ENCODE results near the gene PARL. TPM values are rescaled to one million over a fixed set of nuclear protein-coding genes. Genes with fewer than 3 reads are reported as not detected.

PARL gene
- total RNA-seq, 4 donors from 2014 or later, result 47.6 to 66.6 (median 55.7) TPM

- no peak for TF ChIP-seq POLR2A (IDR thresholded peaks at IDR 0.05)
- TF ChIP-seq CTCF (IDR thresholded peaks at IDR 0.05), result no peak
- TF ChIP-seq EP300 (IDR thresholded peaks at IDR 0.05), result no peak
- Histone ChIP-seq H3K4me3 (no peak overlapping the region), H3K4me1 (no peaks in the 10 kb centered on the region), H3K36me3 (peaks cover 0 to 38% (median 0%) of the 10 kb centered on the region in 3 donors), H3K27ac (no peak overlapping the region), H3K9me3 (no peaks in the 10 kb centered on the region), H3K27me3 (no peaks in the 10 kb centered on the region)
- 83 to 86% methylated on average over 2 of the region's 2 CpGs for WGBS, 2 donors
- DNase-seq (ENCODE audit: low spot score in 2 of 2), result no peak
Observed at GRCh38 chr3:183918178-183918577, 33.5 kb upstream of the PARL start.

- WGBS, 2 donors, result 83 to 88% methylated on average over 1 to 4 of the region's 4 CpGs
Observed at GRCh38 chr3:183917776-183918175, 33.1 kb upstream of the PARL start.

GRCh38 chr3:183914856-183915255, 30.2 kb upstream of the PARL start:
- no peaks in the 10 kb centered on the region for H3K4me1 ChIP-seq
- H3K9me3 ChIP-seq, result no peaks in the 10 kb centered on the region
- TF ChIP-seq EP300 (IDR thresholded peaks at IDR 0.05) (no peak), POLR2A (IDR thresholded peaks at IDR 0.05) (no peak), CTCF (IDR thresholded peaks at IDR 0.05) (no peak)
- H3K36me3 ChIP-seq, result peaks cover 0 to 4% (median 0%) of the 10 kb centered on the region in 3 donors
- DNase-seq (ENCODE audit: low spot score in 2 of 2), result no peak
- no peak overlapping the region for H3K27ac ChIP-seq
- 86 to 91% methylated on average over 5 of the region's 5 CpGs for WGBS, 2 donors
- no peak overlapping the region for H3K4me3 ChIP-seq
- H3K27me3 ChIP-seq, result no peaks in the 10 kb centered on the region

More at GRCh38 chr3:183917776-183918175, 33.1 kb upstream of the PARL start:
- Histone ChIP-seq H3K36me3 (peaks cover 0 to 34% (median 0%) of the 10 kb centered on the region in 3 donors), H3K9me3 (no peaks in the 10 kb centered on the region), H3K4me1 (no peaks in the 10 kb centered on the region), H3K4me3 (no peak overlapping the region), H3K27me3 (no peaks in the 10 kb centered on the region), H3K27ac (no peak overlapping the region)
- TF ChIP-seq CTCF (IDR thresholded peaks at IDR 0.05) (no peak), POLR2A (IDR thresholded peaks at IDR 0.05) (no peak), EP300 (IDR thresholded peaks at IDR 0.05) (no peak)
- no peak for DNase-seq (ENCODE audit: low spot score in 2 of 2)

DNA sequence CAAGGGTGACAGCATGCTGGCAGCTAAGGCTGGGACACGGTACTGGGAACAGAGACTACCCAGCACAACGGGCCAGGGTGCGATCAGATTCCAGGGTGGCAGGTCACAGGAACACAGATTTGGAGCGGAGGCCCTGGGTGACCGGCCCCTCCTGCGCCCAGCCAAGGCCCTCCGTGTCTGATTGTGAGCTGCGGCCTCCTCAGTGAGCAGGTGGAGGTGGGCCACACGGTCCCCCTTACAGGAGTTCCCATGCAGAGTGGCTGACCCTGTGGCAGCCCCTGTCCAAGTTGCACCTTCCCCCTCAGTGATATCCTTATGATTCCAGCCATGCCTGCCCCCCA, 28.9 kb upstream of the PARL start:
- Histone ChIP-seq H3K4me3 (no peak overlapping the region), H3K9me3 (no peaks in the 10 kb centered on the region), H3K4me1 (no peaks in the 10 kb centered on the region), H3K36me3 (no peaks in the 10 kb centered on the region), H3K27ac (no peak overlapping the region), H3K27me3 (no peaks in the 10 kb centered on the region)
- DNase-seq (ENCODE audit: low spot score in 2 of 2), result no peak
- no peak for TF ChIP-seq EP300 (IDR thresholded peaks at IDR 0.05)
- no peak for TF ChIP-seq CTCF (IDR thresholded peaks at IDR 0.05)
- no peak for TF ChIP-seq POLR2A (IDR thresholded peaks at IDR 0.05)
- 76 to 82% methylated on average over 4 to 9 of the region's 9 CpGs for WGBS, 2 donors

DNA sequence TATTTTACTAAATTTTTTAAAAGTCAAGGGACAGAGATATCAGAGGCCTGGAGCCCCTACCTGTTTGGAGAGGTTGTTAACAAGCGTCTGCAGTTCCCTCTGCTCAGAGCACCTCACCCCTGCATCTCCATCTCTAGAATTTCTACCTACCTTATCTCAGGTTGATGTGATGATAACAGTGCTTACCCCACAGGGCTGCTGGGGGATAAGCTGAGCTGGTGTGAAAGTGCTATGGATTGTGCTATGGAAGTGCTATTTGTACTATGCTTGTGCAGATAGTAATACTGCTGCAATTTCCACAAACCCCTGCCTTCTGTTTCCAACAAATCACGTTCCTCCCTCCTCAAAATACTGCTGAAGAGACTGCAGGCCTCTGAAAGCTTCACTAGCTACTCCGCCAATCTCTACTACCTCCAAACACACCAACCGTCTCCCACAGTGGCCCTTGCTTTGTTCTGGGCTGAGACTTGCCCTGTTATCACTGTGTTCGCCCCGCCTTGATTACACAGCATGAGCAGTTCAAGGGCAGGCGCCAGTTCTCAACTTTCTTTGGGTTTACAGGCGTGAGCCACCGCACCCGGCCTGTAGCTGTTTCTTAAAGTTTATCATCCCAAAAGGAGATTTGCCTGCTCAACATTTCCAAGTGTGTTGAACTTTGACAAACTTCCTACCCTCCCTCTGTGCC, 28.4 kb upstream of the PARL start:
- no peaks in the 10 kb centered on the region for H3K4me1 ChIP-seq

More for the DNA sequence above, 28.4 kb upstream of the PARL start:
- H3K36me3 ChIP-seq, result no peaks in the 10 kb centered on the region
- WGBS, 2 donors, result 79 to 83% methylated on average over 10 of the region's 10 CpGs
- no peaks in the 10 kb centered on the region for H3K27me3 ChIP-seq
- no peak overlapping the region for H3K4me3 ChIP-seq
- TF ChIP-seq POLR2A (IDR thresholded peaks at IDR 0.05) (no peak), CTCF (IDR thresholded peaks at IDR 0.05) (no peak), EP300 (IDR thresholded peaks at IDR 0.05) (no peak)
- H3K9me3 ChIP-seq, result no peaks in the 10 kb centered on the region
- no peak for DNase-seq (ENCODE audit: low spot score in 2 of 2)
- no peak overlapping the region for H3K27ac ChIP-seq

Measured in tibial nerve (tissue), 4 donors.